ENCODE results near the gene PTPRK.

The PTPRK gene

GRCh38 chr6:128174724-128175123, 345.7 kb downstream of the PTPRK start:
- ChIA-PET CTCF (no interaction called here), POLR2A (no interaction called here)
- DNase-seq (ENCODE audit: extremely low spot score) = no peak
- TF ChIP-seq ELF4 (IDR thresholded peaks at IDR 0.05) (no peak), PKNOX1 (IDR thresholded peaks at IDR 0.05) (no peak), ARNT (IDR thresholded peaks at IDR 0.05) (no peak), CTBP1 (IDR thresholded peaks at IDR 0.05; ENCODE audit: borderline replicate concordance) (no peak), LEF1 (IDR thresholded peaks at IDR 0.05; ENCODE audit: borderline replicate concordance) (no peak), FOXK2 (IDR thresholded peaks at IDR 0.05) (no peak), SP1 (IDR thresholded peaks at IDR 0.05) (no peak), L3MBTL2 (conservative IDR thresholded peaks at IDR 0.05) (no peak), TARDBP (IDR thresholded peaks at IDR 0.05) (no peak), FOXA1 (IDR thresholded peaks at IDR 0.05) (no peak)

GRCh38 chr6:128172752-128173682, 347.4 kb downstream of the PTPRK start:
- DNase-seq (ENCODE audit: extremely low spot score) = no peak
- ChIA-PET POLR2A (no interaction called here), CTCF (no interaction called here)
- TF ChIP-seq TARDBP (IDR thresholded peaks at IDR 0.05) = no peak
- TF ChIP-seq HDGF (IDR thresholded peaks at IDR 0.05; ENCODE audit: borderline replicate concordance) = no peak
- TF ChIP-seq ARNT (IDR thresholded peaks at IDR 0.05) = no peak
- no peak for TF ChIP-seq LEF1 (IDR thresholded peaks at IDR 0.05; ENCODE audit: borderline replicate concordance)
- no peak for TF ChIP-seq SP1 (IDR thresholded peaks at IDR 0.05)
- TF ChIP-seq NFRKB (IDR thresholded peaks at IDR 0.05) = no peak
- no peak for TF ChIP-seq FOXA1 (IDR thresholded peaks at IDR 0.05)
- no peak for TF ChIP-seq ZNF384 (IDR thresholded peaks at IDR 0.05)
- no peak for TF ChIP-seq SUZ12 (IDR thresholded peaks at IDR 0.05)
- no peak for TF ChIP-seq FOXK2 (IDR thresholded peaks at IDR 0.05)
- TF ChIP-seq ELF4 (IDR thresholded peaks at IDR 0.05) = no peak
- no peak for TF ChIP-seq PKNOX1 (IDR thresholded peaks at IDR 0.05)
- TF ChIP-seq L3MBTL2 (conservative IDR thresholded peaks at IDR 0.05) = no peak
- no peak for TF ChIP-seq CTBP1 (IDR thresholded peaks at IDR 0.05; ENCODE audit: borderline replicate concordance)

- CTCF ChIA-PET = no interaction called here
Measured at GRCh38 chr6:128172081-128172480, 348.3 kb downstream of the PTPRK start.

GRCh38 chr6:128171182-128171581, 349.2 kb downstream of the PTPRK start:
- TF ChIP-seq L3MBTL2 (conservative IDR thresholded peaks at IDR 0.05) = no peak
- TF ChIP-seq PKNOX1 (IDR thresholded peaks at IDR 0.05) = no peak
- TF ChIP-seq LEF1 (IDR thresholded peaks at IDR 0.05; ENCODE audit: borderline replicate concordance) = no peak
- TF ChIP-seq FOXM1 (IDR thresholded peaks at IDR 0.05; ENCODE audit: borderline replicate concordance) = no peak
- TF ChIP-seq NFRKB (IDR thresholded peaks at IDR 0.05) = no peak
- no peak for TF ChIP-seq SP1 (IDR thresholded peaks at IDR 0.05)
- TF ChIP-seq ARNT (IDR thresholded peaks at IDR 0.05) = no peak
- TF ChIP-seq SUZ12 (IDR thresholded peaks at IDR 0.05) = no peak
- TF ChIP-seq BHLHE40 (IDR thresholded peaks at IDR 0.05; ENCODE audit: borderline replicate concordance) = no peak
- TF ChIP-seq FOXK2 (IDR thresholded peaks at IDR 0.05) = no peak
- no peak for TF ChIP-seq FOXA1 (IDR thresholded peaks at IDR 0.05)
- TF ChIP-seq TARDBP (IDR thresholded peaks at IDR 0.05) = no peak
- no peak for TF ChIP-seq HDGF (IDR thresholded peaks at IDR 0.05; ENCODE audit: borderline replicate concordance)
- no peak for TF ChIP-seq ELF4 (IDR thresholded peaks at IDR 0.05)
- TF ChIP-seq CTBP1 (IDR thresholded peaks at IDR 0.05; ENCODE audit: borderline replicate concordance) = no peak
- no peak for TF ChIP-seq ZNF384 (IDR thresholded peaks at IDR 0.05)
- POLR2A ChIA-PET = no interaction called here
- no peak for DNase-seq (ENCODE audit: extremely low spot score)
- CTCF ChIA-PET = interaction anchor here (0.7 kb wide), 1 partner anchor 276 kb away, joined by 4 read pairs; no protein-coding TSS in a partner anchor

More at GRCh38 chr6:128172081-128172480, 348.3 kb downstream of the PTPRK start:
- TF ChIP-seq ZNF384 (IDR thresholded peaks at IDR 0.05) (no peak), ELF4 (IDR thresholded peaks at IDR 0.05) (no peak), SP1 (IDR thresholded peaks at IDR 0.05) (no peak), FOXM1 (IDR thresholded peaks at IDR 0.05; ENCODE audit: borderline replicate concordance) (no peak), CTBP1 (IDR thresholded peaks at IDR 0.05; ENCODE audit: borderline replicate concordance) (no peak), TARDBP (IDR thresholded peaks at IDR 0.05) (no peak), PKNOX1 (IDR thresholded peaks at IDR 0.05) (no peak), LEF1 (IDR thresholded peaks at IDR 0.05; ENCODE audit: borderline replicate concordance) (no peak), SUZ12 (IDR thresholded peaks at IDR 0.05) (no peak), NFRKB (IDR thresholded peaks at IDR 0.05) (no peak), HDGF (IDR thresholded peaks at IDR 0.05; ENCODE audit: borderline replicate concordance) (no peak), FOXA1 (IDR thresholded peaks at IDR 0.05) (no peak), L3MBTL2 (conservative IDR thresholded peaks at IDR 0.05) (no peak), FOXK2 (IDR thresholded peaks at IDR 0.05) (no peak), ARNT (IDR thresholded peaks at IDR 0.05) (no peak), BHLHE40 (IDR thresholded peaks at IDR 0.05; ENCODE audit: borderline replicate concordance) (no peak)
- no peak for DNase-seq (ENCODE audit: extremely low spot score)
- POLR2A ChIA-PET = no interaction called here

- TF ChIP-seq PKNOX1 (IDR thresholded peaks at IDR 0.05) (no peak), SP1 (IDR thresholded peaks at IDR 0.05) (no peak), L3MBTL2 (conservative IDR thresholded peaks at IDR 0.05) (no peak)
- POLR2A ChIA-PET = no interaction called here
- DNase-seq (ENCODE audit: extremely low spot score) = no peak
- CTCF ChIA-PET = no interaction called here
Measured at GRCh38 chr6:128168244-128168643, 352.2 kb downstream of the PTPRK start.

All from HEK293T (cell line).